Left lung (tissue), 10 donors: Measurements from ENCODE around the gene UGCG. TPM values are rescaled to one million over a fixed set of nuclear protein-coding genes. Genes with fewer than 3 reads are reported as not detected.
"Not testable (repeated sequence)": the region's sequence is repeated elsewhere in the genome, so short reads cannot be mapped to it uniquely, and the experiment has no call there.

ENCODE experiments used
- ATAC-seq: fragments of 200-7000 bp; cut with Tn5 transposase; one replicate; pipeline ENCODE4 v1.9.1; 2020; ENCODE audit warnings: moderate library complexity
- DNase-seq, 4 donors: peaks; one replicate each; pipeline ENCODE4 v3.0.0-alpha.2; 2013 to 2020
- H3K27ac ChIP-seq, 2 donors: fragments of 200-600 bp; sonication (generic) in 1 of 2; one replicate each; pipeline versions ENCODE4 v1.5.0 to v1.8.0; 2020 to 2021
- H3K27me3 ChIP-seq, 2 donors: fragments of 200-600 bp; sonication (generic) in 1 of 2; one replicate each; pipeline versions ENCODE4 v1.5.0 to v1.8.0; 2020 to 2021
- H3K36me3 ChIP-seq, 2 donors: fragments of 200-600 bp; sonication (generic) in 1 of 2; one replicate each; pipeline versions ENCODE4 v1.5.0 to v1.8.0; 2020 to 2021
- H3K4me1 ChIP-seq, 2 donors: fragments of 200-600 bp; one replicate each; pipeline ENCODE4 v1.8.0; 2021
- H3K4me3 ChIP-seq, 2 donors: fragments of 200-600 bp; sonication (generic) in 1 of 2; one replicate each; pipeline versions ENCODE4 v1.5.0 to v1.8.0; 2020 to 2021; ENCODE audit warnings: mild to moderate bottlenecking in 1 of 2
- H3K9me3 ChIP-seq, 2 donors: fragments of 200-600 bp; sonication (generic) in 1 of 2; one replicate each; pipeline versions ENCODE4 v1.5.0 to v1.8.0; 2020 to 2021
- intact Hi-C, 2 donors: fragments of 100-400 bp; cut with DNase I; formaldehyde crosslinking; loops; one replicate each; pipeline versions ENCODE4 v1.11.2 to v1.14.2; 2022
- polyA plus RNA-seq, 6 donors: library from polyadenylated mRNA; unstranded; fragments of 120-200 nt; gene quantifications; one replicate each; pipeline ENCODE4 v1.2.1, GENCODE V29; 2013; ENCODE audit not compliant: insufficient read length in 6 of 6
- total RNA-seq, 2 donors: library from RNA; stranded (reverse); fragmentation: NEBNext Ultra II Directional; extraction: Animal tissue kit (Norgen Biotek cat#: 25700); gene quantifications; one replicate each; pipeline ENCODE4 v1.2.1, GENCODE V29; 2021
- TF ChIP-seq, protein P1 (sequence below), 2 donors: fragments of 200-600 bp; sonication (generic) in 1 of 2; IDR thresholded peaks; one replicate each; pipeline versions ENCODE4 v1.5.0 to v1.8.0; 2021; ENCODE audit warnings: antibody characterized with exemption in 2 of 2
- donor health status: DM: no; HTN: yes; CAD: no.
- donor health status: DM: no; HTN: no; CAD: no.

UGCG gene
- total and polyA plus RNA-seq, 8 donors: 29.0 to 74.3 (median 50.3) TPM

DNA sequence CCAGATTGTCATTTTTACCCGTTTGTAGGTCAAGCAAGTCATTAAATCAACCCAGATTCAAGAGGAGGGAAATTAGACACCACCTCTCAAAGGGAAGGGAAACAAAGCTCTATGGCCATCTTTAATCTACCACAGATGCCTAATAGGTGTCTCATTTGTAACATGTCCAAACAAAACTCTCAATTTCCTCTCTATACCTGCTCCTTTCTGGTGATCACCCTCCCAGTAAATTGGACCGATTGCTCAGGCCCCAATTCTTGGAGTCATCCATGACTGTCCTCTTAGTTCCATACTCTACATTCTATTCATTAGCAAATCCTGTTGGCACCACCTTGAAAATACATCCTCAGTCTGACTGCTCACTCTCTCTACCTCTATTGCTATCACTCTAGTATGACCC is 22.1 kb upstream of the UGCG start:
- no peaks in the 10 kb centered on the region for H3K36me3 ChIP-seq
- no peaks in the 10 kb centered on the region for H3K9me3 ChIP-seq
- TF ChIP-seq, protein P1, sequence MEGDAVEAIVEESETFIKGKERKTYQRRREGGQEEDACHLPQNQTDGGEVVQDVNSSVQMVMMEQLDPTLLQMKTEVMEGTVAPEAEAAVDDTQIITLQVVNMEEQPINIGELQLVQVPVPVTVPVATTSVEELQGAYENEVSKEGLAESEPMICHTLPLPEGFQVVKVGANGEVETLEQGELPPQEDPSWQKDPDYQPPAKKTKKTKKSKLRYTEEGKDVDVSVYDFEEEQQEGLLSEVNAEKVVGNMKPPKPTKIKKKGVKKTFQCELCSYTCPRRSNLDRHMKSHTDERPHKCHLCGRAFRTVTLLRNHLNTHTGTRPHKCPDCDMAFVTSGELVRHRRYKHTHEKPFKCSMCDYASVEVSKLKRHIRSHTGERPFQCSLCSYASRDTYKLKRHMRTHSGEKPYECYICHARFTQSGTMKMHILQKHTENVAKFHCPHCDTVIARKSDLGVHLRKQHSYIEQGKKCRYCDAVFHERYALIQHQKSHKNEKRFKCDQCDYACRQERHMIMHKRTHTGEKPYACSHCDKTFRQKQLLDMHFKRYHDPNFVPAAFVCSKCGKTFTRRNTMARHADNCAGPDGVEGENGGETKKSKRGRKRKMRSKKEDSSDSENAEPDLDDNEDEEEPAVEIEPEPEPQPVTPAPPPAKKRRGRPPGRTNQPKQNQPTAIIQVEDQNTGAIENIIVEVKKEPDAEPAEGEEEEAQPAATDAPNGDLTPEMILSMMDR (IDR thresholded peaks at IDR 0.05): no peak
- H3K4me3 ChIP-seq: no peak overlapping the region
- ATAC-seq (no peak), DNase-seq (no peak)
- no peaks in the 10 kb centered on the region for H3K4me1 ChIP-seq
- no peaks in the 10 kb centered on the region for H3K27me3 ChIP-seq
- intact Hi-C loops: no loop called here
- no peak overlapping the region for H3K27ac ChIP-seq

DNA sequence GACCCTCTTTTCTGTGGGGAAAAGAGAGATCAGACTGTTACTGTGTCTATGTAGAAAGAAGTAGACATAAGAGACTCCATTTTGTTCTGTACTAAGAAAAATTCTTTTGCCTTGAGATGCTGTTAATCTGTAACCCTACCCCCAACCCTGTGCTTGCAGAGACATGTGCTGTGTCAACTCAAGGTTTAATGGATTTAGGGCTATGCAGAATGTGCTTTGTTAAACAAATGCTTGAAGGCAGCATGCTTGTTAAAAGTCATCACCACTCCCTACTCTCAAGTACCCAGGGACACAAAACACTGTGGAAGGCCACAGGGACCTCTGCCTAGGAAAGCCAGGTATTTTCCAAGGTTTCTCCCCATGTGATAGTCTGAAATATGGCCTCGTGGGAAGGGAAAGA is 21.3 kb upstream of the UGCG start:
- H3K27ac ChIP-seq, ATAC-seq, DNase-seq, H3K27me3 ChIP-seq, H3K36me3 ChIP-seq, H3K9me3 ChIP-seq, H3K4me1 ChIP-seq, intact Hi-C loops, H3K4me3 ChIP-seq: not testable (repeated sequence)

DNA sequence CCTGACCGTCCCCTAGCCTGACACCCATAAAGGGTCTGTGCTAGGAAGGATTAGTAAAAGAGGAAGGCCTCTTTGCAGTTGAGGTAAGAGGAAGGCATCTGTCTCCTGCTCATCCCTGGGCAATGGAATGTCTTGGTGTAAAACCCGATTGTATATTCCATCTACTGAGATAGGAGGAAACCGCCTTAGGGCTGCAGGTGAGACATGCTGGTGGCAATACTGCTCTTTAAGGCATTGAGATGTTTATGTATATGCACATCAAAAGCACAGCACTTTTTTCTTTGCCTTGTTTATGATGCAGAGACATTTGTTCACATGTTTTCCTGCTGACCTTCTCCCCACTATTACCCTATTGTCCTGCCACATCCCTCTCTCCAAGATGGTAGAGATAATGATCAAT is 20.9 kb upstream of the UGCG start:
- H3K9me3 ChIP-seq, H3K27me3 ChIP-seq, ATAC-seq, H3K4me3 ChIP-seq, H3K36me3 ChIP-seq, DNase-seq, H3K4me1 ChIP-seq, H3K27ac ChIP-seq, intact Hi-C loops: not testable (repeated sequence)

DNA sequence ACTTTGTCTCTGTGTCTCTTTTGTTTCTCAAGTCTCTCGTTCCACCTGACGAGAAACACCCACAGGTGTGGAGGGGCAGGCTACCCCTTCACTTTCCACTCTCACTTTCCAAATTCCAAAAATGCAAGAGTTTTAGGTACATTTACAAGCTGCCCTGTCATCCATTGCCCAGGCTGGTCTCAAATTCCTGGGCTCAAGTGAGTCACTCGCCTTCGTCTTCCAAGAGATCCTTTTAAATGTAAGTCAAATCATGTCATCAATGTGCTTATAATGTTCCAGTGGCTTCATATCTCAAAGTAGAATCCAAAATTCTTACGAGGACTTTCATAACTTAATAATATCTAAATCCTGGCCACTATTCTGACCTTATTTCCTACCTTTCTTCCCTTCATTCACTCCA is 20.4 kb upstream of the UGCG start:
- intact Hi-C loops: no loop called here
- H3K4me1 ChIP-seq: no peaks in the 10 kb centered on the region
- TF ChIP-seq, protein P1 (IDR thresholded peaks at IDR 0.05): no peak

DNA sequence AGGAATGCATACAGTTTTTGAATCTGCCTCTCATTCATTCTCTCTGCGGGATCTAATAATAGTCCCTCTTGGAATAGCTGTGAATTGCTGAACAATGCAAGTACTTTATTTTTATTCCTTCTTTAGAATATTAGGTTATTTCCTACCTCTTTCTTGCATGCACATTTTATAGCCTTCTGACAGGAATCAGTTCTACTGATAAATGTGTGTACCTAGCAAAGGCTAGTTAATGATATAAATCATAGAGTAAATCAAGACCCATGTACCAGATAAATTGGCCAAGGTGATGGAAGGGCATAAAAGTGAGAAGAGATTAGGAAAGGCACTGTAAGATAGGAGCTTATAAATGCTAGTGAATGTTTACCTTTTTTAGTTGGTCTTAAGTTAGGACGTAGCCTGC is 19.2 kb upstream of the UGCG start:
- intact Hi-C loops: no loop called here
- Histone ChIP-seq H3K36me3 (no peaks in the 10 kb centered on the region), H3K4me3 (no peak overlapping the region), H3K27me3 (no peaks in the 10 kb centered on the region), H3K4me1 (no peaks in the 10 kb centered on the region), H3K9me3 (peaks cover 0 to 3% of the 10 kb centered on the region in 2 donors), H3K27ac (no peak overlapping the region)
- TF ChIP-seq, protein P1 (IDR thresholded peaks at IDR 0.05): no peak
- ATAC-seq: no peak
- DNase-seq: no peak

More for the DNA sequence above, 20.4 kb upstream of the UGCG start:
- H3K27me3 ChIP-seq: no peaks in the 10 kb centered on the region
- no peaks in the 10 kb centered on the region for H3K36me3 ChIP-seq
- ATAC-seq (no peak), DNase-seq (no peak)
- peaks cover 0 to 3% of the 10 kb centered on the region in 2 donors for H3K9me3 ChIP-seq
- H3K4me3 ChIP-seq: no peak overlapping the region
- H3K27ac ChIP-seq: no peak overlapping the region

DNA sequence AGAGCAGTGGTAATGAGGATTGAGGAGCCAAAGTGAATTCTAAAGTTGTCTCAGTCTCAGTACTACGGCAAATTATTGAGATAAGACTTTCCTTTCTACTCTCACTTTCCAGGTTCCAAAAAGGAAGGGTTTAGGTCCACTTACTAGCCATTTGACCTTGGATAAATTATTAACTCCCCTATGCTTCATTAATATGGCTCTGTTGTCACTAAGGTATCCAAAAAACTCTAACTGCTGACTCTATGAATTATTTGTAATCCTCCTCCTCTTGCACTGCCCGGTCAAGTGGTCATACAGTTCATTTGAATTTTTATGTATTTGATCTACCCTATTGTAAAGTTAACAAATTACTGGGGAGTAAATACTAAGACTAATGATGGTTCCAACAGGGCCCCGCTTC is 17.7 kb upstream of the UGCG start:
- H3K36me3 ChIP-seq: no peaks in the 10 kb centered on the region
- H3K4me1 ChIP-seq: no peaks in the 10 kb centered on the region
- H3K9me3 ChIP-seq: peaks cover 0 to 3% of the 10 kb centered on the region in 2 donors
- TF ChIP-seq, protein P1 (IDR thresholded peaks at IDR 0.05): no peak
- DNase-seq: no peak
- H3K27me3 ChIP-seq: no peaks in the 10 kb centered on the region
- intact Hi-C loops: no loop called here
- no peak overlapping the region for H3K27ac ChIP-seq
- ATAC-seq: no peak
- H3K4me3 ChIP-seq: no peak overlapping the region
